Thyroid gland (tissue), 4 donors: ENCODE data around the gene NUP98. TPM values are rescaled to one million over a fixed set of nuclear protein-coding genes. Genes with fewer than 3 reads are reported as not detected.

Experiments used
- DNase-seq, 2 donors: peaks; one replicate each; pipeline ENCODE4 v3.0.0-alpha.2; 2019
- H3K27ac ChIP-seq, 3 donors: fragments of 200-600 bp; sonication (generic); 1 replicate in 2 of 3; 2 replicates in 1 of 3; pipeline ENCODE4 v1.5.1; 2016 to 2019; ENCODE audit warnings: mild to moderate bottlenecking in 1 of 3, moderate library complexity in 1 of 3
- H3K27me3 ChIP-seq: fragments of 200-600 bp; sonication (generic); one replicate; pipeline ENCODE4 v1.5.1; 2019
- H3K36me3 ChIP-seq, 2 donors: fragments of 200-600 bp; sonication (generic); one replicate each; pipeline ENCODE4 v1.5.1; 2016 to 2019
- H3K4me1 ChIP-seq, 2 donors: fragments of 200-600 bp; sonication (generic); one replicate each; pipeline ENCODE4 v1.5.1; 2017 to 2019
- H3K4me3 ChIP-seq, 3 donors: fragments of 200-600 bp; sonication (generic); replicated peaks in 1 of 3; 1 replicate in 2 of 3; 2 replicates in 1 of 3; pipeline ENCODE4 v1.5.1; 2016; ENCODE audit warnings: mild to moderate bottlenecking in 1 of 3
- H3K9me3 ChIP-seq: fragments of 200-600 bp; sonication (generic); one replicate; pipeline ENCODE4 v1.5.1; 2017
- CTCF ChIP-seq, 6 experiments: fragments of 200-600 bp in 3 of 6; fragments of 450-650 bp in 3 of 6; sonication (generic) in 3 of 6; IDR thresholded peaks; one replicate each; pipeline ENCODE4 v1.5.1; 2016 to 2019; ENCODE audit warnings: antibody characterized with exemption in 6 of 6, mild to moderate bottlenecking in 2 of 6, inconsistent platforms in 1 of 6, moderate library complexity in 1 of 6
- POLR2A ChIP-seq, 2 donors: fragments of 450-650 bp; IDR thresholded peaks; one replicate each; pipeline ENCODE4 v1.6.1; 2017; ENCODE audit warnings: antibody characterized with exemption in 2 of 2, mild to moderate bottlenecking in 2 of 2, moderate library complexity in 1 of 2
- WGBS, 2 donors: methylation state at CpG; one replicate each; pipeline ENCODE4 v1.1.5; 2017; 5-methylcytosine and 5-hydroxymethylcytosine counted together
- intact Hi-C: fragments of 100-400 bp; cut with DNase I; formaldehyde crosslinking; loops from one replicate; pipeline ENCODE4 v1.15.1; 2023
- total RNA-seq, 4 donors: library from RNA; depleted of rRNA; stranded (reverse); fragments of >200 nt; gene quantifications; one replicate each; pipeline ENCODE4 v1.2.3, GENCODE V29; 2016

The NUP98 gene
- total RNA-seq, 4 donors from 2014 or later: 117 to 188 (median 160) TPM

DNA sequence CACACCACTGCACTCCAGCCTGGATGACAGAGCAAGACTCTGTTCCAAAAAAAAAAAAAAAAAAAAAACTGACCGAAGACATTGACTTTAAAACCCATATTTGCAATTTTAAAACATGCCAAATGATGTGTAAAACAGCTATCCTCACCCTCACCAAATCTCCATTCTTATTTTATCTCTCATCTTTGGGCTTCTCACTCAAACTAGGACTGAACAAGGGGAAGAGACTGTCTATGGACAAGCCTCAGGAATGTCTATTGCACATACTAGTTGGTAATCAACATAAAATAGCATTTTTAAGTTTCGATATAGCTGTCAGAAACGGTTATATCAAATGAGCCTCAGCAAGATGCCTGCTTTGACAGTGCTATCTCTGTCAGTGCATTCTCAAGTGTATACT, 118.3 kb downstream of the NUP98 start:
- Histone ChIP-seq H3K9me3 (no peaks in the 10 kb centered on the region), H3K36me3 (peaks cover 86 to 92% of the 10 kb centered on the region in 2 donors), H3K27me3 (no peaks in the 10 kb centered on the region), H3K4me3 (no peak overlapping the region), H3K4me1 (no peaks in the 10 kb centered on the region), H3K27ac (no peak overlapping the region)
- no peak for DNase-seq
- WGBS, 2 donors: 98 to 99% methylated on average over 3 of the region's 3 CpGs
- TF ChIP-seq POLR2A (IDR thresholded peaks at IDR 0.05) (no peak), CTCF (IDR thresholded peaks at IDR 0.05) (no peak)
- intact Hi-C loops: no loop called here

GRCh38 chr11:3675971-3676370, 121.4 kb downstream of the NUP98 start:
- no peak overlapping the region for H3K27ac ChIP-seq
- H3K4me1 ChIP-seq: no peaks in the 10 kb centered on the region
- no peaks in the 10 kb centered on the region for H3K9me3 ChIP-seq
- 96% methylated on average over 11 of the region's 11 CpGs for WGBS, 2 donors
- no peak overlapping the region for H3K4me3 ChIP-seq
- intact Hi-C loops: no loop called here
- DNase-seq: no peak
- peaks cover 64 to 82% of the 10 kb centered on the region in 2 donors for H3K36me3 ChIP-seq
- no peaks in the 10 kb centered on the region for H3K27me3 ChIP-seq
- no peak for TF ChIP-seq CTCF (IDR thresholded peaks at IDR 0.05)
- no peak for TF ChIP-seq POLR2A (IDR thresholded peaks at IDR 0.05)

DNA sequence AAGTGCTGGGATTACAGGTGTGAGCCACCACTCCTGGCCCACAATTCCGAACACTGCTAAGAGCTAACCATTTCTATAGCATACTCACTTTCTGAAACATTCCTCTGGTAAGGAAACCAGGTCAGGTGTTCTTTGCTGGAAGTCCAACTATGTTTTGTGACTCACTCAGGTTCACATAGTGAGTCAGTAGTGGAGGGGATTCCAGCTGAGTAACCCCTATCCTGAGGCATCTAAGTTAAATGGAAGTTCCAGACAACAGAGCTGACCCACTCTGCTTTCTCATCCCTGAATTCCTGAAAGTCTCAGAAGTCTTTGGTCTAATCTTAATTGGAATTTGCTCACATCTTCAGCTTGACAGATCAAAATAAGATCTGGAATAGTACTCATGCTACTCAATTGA, 123.2 kb downstream of the NUP98 start:
- H3K36me3 ChIP-seq: peaks cover 47 to 66% of the 10 kb centered on the region in 2 donors
- no peak overlapping the region for H3K4me3 ChIP-seq
- no peak for DNase-seq
- no peaks in the 10 kb centered on the region for H3K4me1 ChIP-seq
- intact Hi-C loops: no loop called here
- H3K9me3 ChIP-seq: no peaks in the 10 kb centered on the region
- H3K27me3 ChIP-seq: no peaks in the 10 kb centered on the region
- TF ChIP-seq CTCF (IDR thresholded peaks at IDR 0.05): no peak
- no peak for TF ChIP-seq POLR2A (IDR thresholded peaks at IDR 0.05)
- no peak overlapping the region for H3K27ac ChIP-seq
- WGBS, 2 donors: 94 to 100% methylated on average over 1 of the region's 1 CpG

DNA sequence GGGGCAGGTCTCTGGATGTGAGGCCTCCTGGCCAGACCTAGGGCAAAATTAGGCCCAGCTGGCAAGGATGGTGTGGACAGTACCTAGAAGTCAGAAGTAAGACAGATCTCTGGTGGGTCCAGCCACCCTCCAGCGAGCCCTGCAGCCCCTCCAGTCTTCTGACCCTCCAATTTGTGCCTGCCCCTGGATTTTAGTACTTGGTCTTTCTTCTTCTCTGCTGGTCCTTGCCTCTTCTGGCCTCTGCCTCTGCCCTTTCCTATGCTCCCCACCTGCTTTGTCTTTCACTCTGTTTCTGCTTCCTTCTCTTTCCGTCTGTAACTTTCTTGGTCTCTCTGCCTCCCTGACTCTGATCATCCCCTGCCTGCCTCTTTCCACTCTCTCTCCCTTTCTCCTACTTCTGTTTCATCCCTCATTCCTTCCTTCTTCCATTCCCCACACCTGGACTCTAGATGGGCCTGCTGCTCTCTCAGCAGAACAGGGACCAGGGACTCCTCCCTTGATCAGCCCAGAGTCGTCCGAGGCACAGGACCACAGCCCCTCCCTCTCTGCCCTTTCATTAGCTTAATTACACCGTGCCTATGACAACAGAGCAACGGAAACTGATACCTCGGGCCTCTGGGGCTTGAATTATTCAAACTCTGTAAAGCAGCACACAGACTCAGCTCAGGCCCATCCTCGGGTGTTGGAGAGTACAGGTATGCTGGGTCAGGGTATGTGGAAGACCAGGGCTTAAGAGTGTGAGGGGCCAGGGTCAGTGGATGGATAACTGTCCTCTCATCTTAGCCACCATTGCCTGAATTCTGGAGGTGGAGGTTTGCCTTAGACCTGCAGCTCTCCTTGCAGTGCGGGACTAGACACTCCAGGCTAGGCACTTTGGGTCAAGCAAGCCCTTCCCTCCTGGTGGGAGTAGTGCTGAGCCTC, 125.8 kb downstream of the NUP98 start, which contains the start of gene CHRNA10:
CHRNA10 (minus strand) TSS at position 51 of the 921 bp plus-strand sequence. CDS start 72 bp downstream, outside the sequence.
- peaks cover 28 to 54% of the 10 kb centered on the region in 2 donors for H3K36me3 ChIP-seq
- DNase-seq: no peak
- no peak within 1 kb of the TSS for H3K4me3 ChIP-seq
- no peaks in the 10 kb centered on the region for H3K27me3 ChIP-seq
- no peaks in the 10 kb centered on the region for H3K4me1 ChIP-seq
- no peak within 1 kb of the TSS for H3K27ac ChIP-seq
- intact Hi-C loops: no loop called here
- 75 to 81% methylated on average over 8 to 9 of the region's 9 CpGs for WGBS, 2 donors
- H3K9me3 ChIP-seq: no peaks in the 10 kb centered on the region
- TF ChIP-seq CTCF (IDR thresholded peaks at IDR 0.05): no peak
- TF ChIP-seq POLR2A (IDR thresholded peaks at IDR 0.05): no peak

- Histone ChIP-seq H3K27me3 (no peaks in the 10 kb centered on the region), H3K27ac (no peak overlapping the region), H3K36me3 (peaks cover 9 to 46% of the 10 kb centered on the region in 2 donors), H3K4me1 (no peaks in the 10 kb centered on the region), H3K9me3 (no peaks in the 10 kb centered on the region), H3K4me3 (no peak overlapping the region)
- TF ChIP-seq CTCF (IDR thresholded peaks at IDR 0.05) (no peak), POLR2A (IDR thresholded peaks at IDR 0.05) (no peak)
- WGBS, 2 donors: 87 to 98% methylated on average over 5 of the region's 5 CpGs
- DNase-seq: no peak
- intact Hi-C loops: no loop called here
Observed at GRCh38 chr11:3669742-3670183, 127.6 kb downstream of the NUP98 start.
